H9 (cell line): ENCODE data around the gene TNRC18. TPM values are rescaled to one million over a fixed set of nuclear protein-coding genes. Genes with fewer than 3 reads are reported as not detected.

ENCODE experiments used
- DNase-seq: peaks from one replicate; pipeline ENCODE4 v3.0.0-alpha.2; 2017
- H2AFZ ChIP-seq: one replicate; pipeline ENCODE4 v1.6.1; 2013; ENCODE audit warnings: mild to moderate bottlenecking, low read length, control low read depth, moderate library complexity
- H2AK5ac ChIP-seq: 2 replicates; pipeline ENCODE4 v1.6.1; 2013; ENCODE audit warnings: low read length, control low read depth, mixed read lengths; ENCODE audit not compliant: insufficient read length
- H2BK120ac ChIP-seq: one replicate; pipeline ENCODE4 v1.6.1; 2013; ENCODE audit warnings: low read depth, mild to moderate bottlenecking, low read length, control low read depth, inconsistent platforms; ENCODE audit not compliant: poor library complexity, severe bottlenecking
- H2BK12ac ChIP-seq: 2 replicates; pipeline ENCODE4 v1.6.1; 2013; ENCODE audit warnings: low read length, control low read depth, mixed read lengths, low read depth; ENCODE audit not compliant: insufficient read length
- H2BK15ac ChIP-seq: 2 replicates; pipeline ENCODE4 v1.6.1; 2013; ENCODE audit warnings: low read depth, low read length, control low read depth
- H2BK20ac ChIP-seq: one replicate; pipeline ENCODE4 v1.6.1; 2013; ENCODE audit warnings: low read depth, mild to moderate bottlenecking, low read length, control low read depth, inconsistent platforms; ENCODE audit not compliant: poor library complexity, severe bottlenecking
- H2BK5ac ChIP-seq: 2 replicates; pipeline ENCODE4 v1.6.1; 2013; ENCODE audit warnings: low read length, control low read depth, mixed read lengths; ENCODE audit not compliant: insufficient read length
- H3K14ac ChIP-seq: 2 replicates; pipeline ENCODE4 v1.6.1; 2013; ENCODE audit warnings: low read length, control low read depth; ENCODE audit not compliant: insufficient read depth
- H3K18ac ChIP-seq: 2 replicates; pipeline ENCODE4 v1.6.1; 2013; ENCODE audit warnings: low read depth, mild to moderate bottlenecking, mixed read lengths, low read length, control low read depth; ENCODE audit not compliant: insufficient read length
- H3K23ac ChIP-seq: 2 replicates; pipeline ENCODE4 v1.6.1; 2013; ENCODE audit warnings: low read length, control low read depth, mixed read lengths, low read depth; ENCODE audit not compliant: insufficient read length
- H3K23me2 ChIP-seq: 2 replicates; pipeline ENCODE4 v1.6.1; 2013; ENCODE audit warnings: low read depth, mild to moderate bottlenecking, mixed read lengths, low read length, control low read depth; ENCODE audit not compliant: insufficient read length, poor library complexity, severe bottlenecking
- H3K27ac ChIP-seq: 2 replicates; pipeline ENCODE4 v1.5.1; 2013; ENCODE audit warnings: low read length, control low read depth, mixed read lengths, low read depth; ENCODE audit not compliant: insufficient read length
- H3K27me3 ChIP-seq: 2 replicates; pipeline ENCODE4 v1.6.1; 2013; ENCODE audit warnings: low read length, control low read depth, inconsistent platforms; ENCODE audit not compliant: insufficient read depth
- H3K4ac ChIP-seq: 2 replicates; pipeline ENCODE4 v1.6.1; 2013; ENCODE audit warnings: low read depth, mild to moderate bottlenecking, control low read depth, inconsistent platforms, low read length, moderate library complexity
- H3K4me1 ChIP-seq: 2 replicates; pipeline ENCODE4 v1.6.1; 2013; ENCODE audit warnings: low read length, control low read depth, inconsistent platforms; ENCODE audit not compliant: insufficient read depth
- H3K4me2 ChIP-seq: 2 replicates; pipeline ENCODE4 v1.6.1; 2013; ENCODE audit warnings: low read length, control low read depth, mixed read lengths; ENCODE audit not compliant: insufficient read length, insufficient read depth
- H3K56ac ChIP-seq: 2 replicates; pipeline ENCODE4 v1.6.1; 2013; ENCODE audit warnings: low read depth, mild to moderate bottlenecking, mixed read lengths, low read length, control low read depth; ENCODE audit not compliant: insufficient read length
- H3K79me1 ChIP-seq: 2 replicates; pipeline ENCODE4 v1.6.1; 2013; ENCODE audit warnings: low read depth, mild to moderate bottlenecking, moderate library complexity, low read length, control low read depth, inconsistent platforms; ENCODE audit not compliant: insufficient read depth, poor library complexity, severe bottlenecking
- H3K79me2 ChIP-seq: 2 replicates; pipeline ENCODE4 v1.6.1; 2013; ENCODE audit warnings: low read length, control low read depth, inconsistent platforms; ENCODE audit not compliant: insufficient read depth
- H3K9ac ChIP-seq: 2 replicates; pipeline ENCODE4 v1.6.1; 2013; ENCODE audit warnings: low read length, control low read depth, mixed read lengths; ENCODE audit not compliant: insufficient read length; ENCODE audit errors: extremely low read depth
- H3K9me3 ChIP-seq: one replicate; pipeline ENCODE4 v1.6.1; 2013; ENCODE audit warnings: low read depth, low read length, inconsistent platforms; ENCODE audit not compliant: control insufficient read depth
- H3T11ph ChIP-seq: one replicate; pipeline ENCODE4 v1.6.1; 2013; ENCODE audit warnings: mild to moderate bottlenecking, low read length, control low read depth, inconsistent platforms
- H4K20me1 ChIP-seq: one replicate; pipeline ENCODE4 v1.6.1; 2013; ENCODE audit not compliant: control insufficient read depth, insufficient read length, insufficient read depth
- H4K5ac ChIP-seq: 2 replicates; pipeline ENCODE4 v1.6.1; 2013; ENCODE audit warnings: low read depth, mild to moderate bottlenecking, mixed read lengths, low read length, control low read depth; ENCODE audit not compliant: insufficient read length
- H4K8ac ChIP-seq: replicated peaks from 2 replicates; pipeline ENCODE4 v1.6.1; 2013; ENCODE audit warnings: low read length, control low read depth, mixed read lengths, low read depth; ENCODE audit not compliant: insufficient read length
- H4K91ac ChIP-seq: 2 replicates; pipeline ENCODE4 v1.6.1; 2013; ENCODE audit warnings: low read depth, mild to moderate bottlenecking, moderate library complexity, mixed read lengths, low read length, control low read depth; ENCODE audit not compliant: insufficient read length
- H3K27ac Mint-ChIP-seq, 3 experiments: 2 replicates in 2 of 3; 3 replicates in 1 of 3; pipeline ENCODE4 v1.8.0; 2020 to 2021; ENCODE audit warnings: mixed read lengths in 3 of 3, mild to moderate bottlenecking in 1 of 3, moderate library complexity in 1 of 3
- H3K27me3 Mint-ChIP-seq: 2 replicates; pipeline ENCODE4 v1.8.0; 2021; ENCODE audit warnings: low read depth, mild to moderate bottlenecking, moderate library complexity, mixed read lengths
- H3K36me3 Mint-ChIP-seq, 3 experiments: 2 replicates in 2 of 3; 3 replicates in 1 of 3; pipeline ENCODE4 v1.8.0; 2020 to 2021; ENCODE audit warnings: low read depth in 3 of 3, mixed read lengths in 3 of 3; ENCODE audit not compliant: insufficient read depth in 1 of 3
- H3K4me1 Mint-ChIP-seq, 2 experiments: 2 replicates each; pipeline ENCODE4 v1.8.0; 2020; ENCODE audit warnings: mixed read lengths in 2 of 2
- H3K4me3 Mint-ChIP-seq, 2 experiments: 2 replicates in 1 of 2; 3 replicates in 1 of 2; pipeline ENCODE4 v1.8.0; 2020 to 2021; ENCODE audit warnings: mild to moderate bottlenecking in 2 of 2, mixed read lengths in 2 of 2, moderate library complexity in 1 of 2
- H3K9me3 Mint-ChIP-seq, 2 experiments: 2 replicates in 1 of 2; 3 replicates in 1 of 2; pipeline ENCODE4 v1.8.0; 2020; ENCODE audit warnings: mild to moderate bottlenecking in 2 of 2, mixed read lengths in 2 of 2, moderate library complexity in 1 of 2
- CTCF ChIP-seq: fragments of 200-600 bp; sonication (generic); conservative IDR thresholded peaks from 3 replicates; pipeline ENCODE4 v1.8.0; 2021; ENCODE audit warnings: antibody characterized with exemption, mild to moderate bottlenecking
- WGBS: extraction: QIAGEN DNeasy Blood & Tissue Kit; methylation state at CpG from one replicate; pipeline ENCODE4 v1.1.7; 2013; ENCODE audit warnings: missing lambda C conversion rate, low lambda C conversion rate, mixed read lengths; ENCODE audit not compliant: insufficient read length; ENCODE audit errors: extremely low coverage; 5-methylcytosine and 5-hydroxymethylcytosine counted together
- total RNA-seq: library from RNA; stranded (reverse); gene quantifications from 2 replicates; pipeline ENCODE4 v1.2.1, GENCODE V29; 2021

Gene TNRC18
- total RNA-seq, 1 experiment from 2014 or later, result 21.2 TPM

DNA sequence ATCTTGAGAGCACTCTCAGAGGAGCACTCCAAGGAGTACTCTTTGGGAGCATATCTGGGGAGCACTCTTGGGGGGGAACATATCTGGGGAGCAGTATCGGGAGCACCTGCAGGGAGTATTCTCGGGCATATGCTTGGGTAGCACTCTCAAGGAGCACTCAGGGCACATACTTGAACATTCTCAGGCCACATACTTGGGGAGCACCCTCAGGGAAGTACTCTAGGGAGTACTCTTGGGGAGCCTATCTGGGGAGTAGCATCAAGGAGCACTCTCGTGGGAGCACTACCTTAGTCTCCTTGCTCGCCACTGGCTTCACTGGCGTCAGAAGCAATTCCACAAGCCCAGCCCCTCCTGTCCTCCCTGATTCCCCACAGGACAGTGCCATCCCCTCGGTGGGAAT, 31.5 kb upstream of the TNRC18 start:
- no peak overlapping the region for H3K14ac ChIP-seq
- Mint-ChIP-seq H3K36me3 (no peaks in the 10 kb centered on the region), H3K27ac (no peak overlapping the region), H3K9me3 (no peaks in the 10 kb centered on the region), H3K4me3 (no peak overlapping the region), H3K27me3 (peaks cover 11% of the 10 kb centered on the region), H3K4me1 (peaks cover 12 to 20% of the 10 kb centered on the region in 2 experiments)
- H3K27ac ChIP-seq, result no peak overlapping the region
- no peak overlapping the region for H3K56ac ChIP-seq
- no peak overlapping the region for H3K9ac ChIP-seq
- no peak overlapping the region for H2BK20ac ChIP-seq
- H2BK12ac ChIP-seq, result no peak overlapping the region
- H4K5ac ChIP-seq, result no peak overlapping the region
- DNase-seq, result no peak
- H3K79me1 ChIP-seq, result no peaks in the 10 kb centered on the region
- H3K23me2 ChIP-seq, result no peaks in the 10 kb centered on the region
- no peaks in the 10 kb centered on the region for H3K4me1 ChIP-seq
- no peak overlapping the region for H3T11ph ChIP-seq
- H3K79me2 ChIP-seq, result no peaks in the 10 kb centered on the region
- no peak overlapping the region for H2AFZ ChIP-seq
- no peak overlapping the region for H3K4me2 ChIP-seq
- H4K8ac ChIP-seq, result no peak overlapping the region
- no peaks in the 10 kb centered on the region for H3K27me3 ChIP-seq
- no CpG with 5 or more reads among the region's 6 CpGs for WGBS
- H4K20me1 ChIP-seq, result no peaks in the 10 kb centered on the region
- no peak for TF ChIP-seq CTCF
- H2AK5ac ChIP-seq, result no peak overlapping the region
- no peak overlapping the region for H3K18ac ChIP-seq
- H3K9me3 ChIP-seq, result no peaks in the 10 kb centered on the region
- no peak overlapping the region for H4K91ac ChIP-seq
- H3K23ac ChIP-seq, result no peak overlapping the region
- no peak overlapping the region for H2BK15ac ChIP-seq
- no peak overlapping the region for H2BK120ac ChIP-seq
- H3K4ac ChIP-seq, result no peak overlapping the region
- H2BK5ac ChIP-seq, result no peak overlapping the region
